Measurements from ENCODE around the gene KCTD8. TPM values are rescaled to one million over a fixed set of nuclear protein-coding genes. Genes with fewer than 3 reads are reported as not detected.
"Not testable (repeated sequence)": the region's sequence is repeated elsewhere in the genome, so short reads cannot be mapped to it uniquely, and the experiment has no call there.

Gene KCTD8
- total RNA-seq, 1 donor from 2014 or later: 1.2 TPM

GRCh38 chr4:44326741-44327140, 121.9 kb downstream of the KCTD8 start:
- DNase-seq: no peak

GRCh38 chr4:44320833-44321232, 127.8 kb downstream of the KCTD8 start:
- no peak for DNase-seq

- DNase-seq: no peak
Observed at GRCh38 chr4:44319129-44319528, 129.5 kb downstream of the KCTD8 start.

GRCh38 chr4:44313702-44314101, 134.9 kb downstream of the KCTD8 start:
- DNase-seq: no peak

- no peak for DNase-seq
Observed at GRCh38 chr4:44287505-44287904, 161.1 kb downstream of the KCTD8 start.

- DNase-seq: no peak
Observed at GRCh38 chr4:44279469-44279868, 169.1 kb downstream of the KCTD8 start.

GRCh38 chr4:44279066-44279465, 169.5 kb downstream of the KCTD8 start:
- DNase-seq: no peak

GRCh38 chr4:44257461-44257860, 191.1 kb downstream of the KCTD8 start:
- DNase-seq: no peak

GRCh38 chr4:44256414-44256813, 192.2 kb downstream of the KCTD8 start:
- DNase-seq: no peak

GRCh38 chr4:44237643-44238042, 211.0 kb downstream of the KCTD8 start:
- DNase-seq: no peak

- DNase-seq: no peak
Observed at GRCh38 chr4:44235897-44236296, 212.7 kb downstream of the KCTD8 start.

- DNase-seq: no peak
Observed at GRCh38 chr4:44232262-44232661, 216.3 kb downstream of the KCTD8 start.

- DNase-seq: no peak
Observed at GRCh38 chr4:44231006-44231405, 217.6 kb downstream of the KCTD8 start.

- no peak for DNase-seq
Observed at GRCh38 chr4:44228326-44228725, 220.3 kb downstream of the KCTD8 start.

GRCh38 chr4:44221407-44221806, 227.2 kb downstream of the KCTD8 start:
- DNase-seq: no peak

GRCh38 chr4:44210750-44211149, 237.9 kb downstream of the KCTD8 start:
- DNase-seq: no peak

GRCh38 chr4:44196796-44197195, 251.8 kb downstream of the KCTD8 start:
- no peak for DNase-seq

- DNase-seq: no peak
Observed at GRCh38 chr4:44194365-44194764, 254.2 kb downstream of the KCTD8 start.

- DNase-seq: no peak
Observed at GRCh38 chr4:44186850-44187246, 261.8 kb downstream of the KCTD8 start.

GRCh38 chr4:44186096-44186849, 262.3 kb downstream of the KCTD8 start:
- DNase-seq: no peak

GRCh38 chr4:44181491-44182349, 266.9 kb downstream of the KCTD8 start:
- not testable (repeated sequence) for DNase-seq

- not testable (repeated sequence) for DNase-seq
Observed at GRCh38 chr4:44167766-44168165, 280.8 kb downstream of the KCTD8 start.

GRCh38 chr4:44165938-44166337, 282.7 kb downstream of the KCTD8 start:
- no peak for DNase-seq
